K562 (cell line): ENCODE measurements around the gene ZNF652.

Experiments
- ARHGAP35 ChIP-seq: fragments of 450-650 bp; IDR thresholded peaks from 2 replicates; pipeline ENCODE4 v1.6.1; 2018; ENCODE audit not compliant: partially characterized antibody
- CTCF ChIP-seq, 3 experiments: IDR thresholded peaks in 2 of 3; conservative IDR thresholded peaks in 1 of 3; 2 replicates each; pipeline ENCODE4 v1.5.1; 2011 to 2012; ENCODE audit warnings: low read length in 3 of 3, mild to moderate bottlenecking in 3 of 3, control low read depth in 2 of 3, improper control_type of control experiment in 1 of 3, inconsistent platforms in 1 of 3, low read depth in 1 of 3, mixed read lengths in 1 of 3, moderate library complexity in 1 of 3; ENCODE audit not compliant: insufficient read depth in 2 of 3
- ELF4 ChIP-seq: fragments of 450-650 bp; formaldehyde crosslinking; IDR thresholded peaks from 2 replicates; pipeline ENCODE4 v1.4.0; 2022; ENCODE audit warnings: missing genetic modification characterization
- KLF6 ChIP-seq: fragments of 250-450 bp; sonication (Bioruptor Pico); IDR thresholded peaks from 2 replicates; pipeline ENCODE4 v1.4.0; 2020; ENCODE audit warnings: mild to moderate bottlenecking, moderate library complexity, borderline replicate concordance
- MAZ ChIP-seq, 2 experiments: fragments of 450-650 bp in 1 of 2; sonication (generic) in 1 of 2; formaldehyde crosslinking; IDR thresholded peaks in 1 of 2; conservative IDR thresholded peaks in 1 of 2; 2 replicates each; pipeline versions ENCODE4 v1.4.0 to v1.5.0; 2020; ENCODE audit warnings: mild to moderate bottlenecking in 1 of 2, missing genetic modification reagents in 1 of 2
- PKNOX1 ChIP-seq: fragments of 450-650 bp; IDR thresholded peaks from 2 replicates; pipeline ENCODE4 v1.6.1; 2016
- POLR2A ChIP-seq: fragments of 450-650 bp; conservative IDR thresholded peaks from 2 replicates; pipeline ENCODE4 v1.6.1; 2016
- PTBP1 ChIP-seq: fragments of 200-400 bp; formaldehyde crosslinking; IDR thresholded peaks from 2 replicates; pipeline ENCODE4 v1.6.1; 2017; ENCODE audit warnings: low read depth, low read length
- RAD21 ChIP-seq, 2 experiments: fragments of 250-450 bp in 1 of 2; fragments of 450-650 bp in 1 of 2; sonication (Bioruptor Pico) in 1 of 2; formaldehyde crosslinking in 1 of 2; IDR thresholded peaks in 1 of 2; conservative IDR thresholded peaks in 1 of 2; 2 replicates each; pipeline versions ENCODE4 v1.4.0 to v1.8.0; 2020 to 2022; ENCODE audit warnings: mild to moderate bottlenecking in 2 of 2, moderate library complexity in 1 of 2
- RFX5 ChIP-seq: IDR thresholded peaks from 2 replicates; pipeline ENCODE4 v1.6.1; 2011; ENCODE audit warnings: low read depth, mild to moderate bottlenecking, improper control_type of control experiment, low read length
- THAP12 ChIP-seq: fragments of 250-450 bp; sonication (Bioruptor Pico); IDR thresholded peaks from 2 replicates; pipeline ENCODE4 v1.9.0; 2021; ENCODE audit warnings: mild to moderate bottlenecking, inconsistent platforms
- ZNF444 ChIP-seq: fragments of 250-450 bp; sonication (Bioruptor Pico); IDR thresholded peaks from 2 replicates; pipeline ENCODE4 v1.4.0; 2020; ENCODE audit warnings: mild to moderate bottlenecking, moderate library complexity

GRCh38 chr17:49373115-49373514 lies 11.1 kb upstream of the ZNF652 start:
- TF ChIP-seq ELF4 (CRISPR knock-in tag) (no peak), POLR2A (no peak), THAP12 (no peak), RFX5 (no peak), CTCF (IDR thresholded peaks at IDR 0.05 in 2 of 3, conservative IDR thresholded peaks at IDR 0.05 in 1 of 3; ENCODE audit: insufficient read depth in 2 of 3, low read depth in 1 of 3, low read length in 3 of 3) (no peak), MAZ (CRISPR knock-in tag; conservative IDR thresholded peaks at IDR 0.05 in 1 of 2, IDR thresholded peaks at IDR 0.05 in 1 of 2) (no peak), ARHGAP35 (no peak), PKNOX1 (no peak), PTBP1 (no peak), ZNF444 (CRISPR knock-in tag) (no peak), KLF6 (no peak), RAD21 (CRISPR knock-in tag; conservative IDR thresholded peaks at IDR 0.05 in 1 of 2, IDR thresholded peaks at IDR 0.05 in 1 of 2) (no peak)
